ENCODE measurements around the gene PPIE. TPM values are rescaled to one million over a fixed set of nuclear protein-coding genes. Genes with fewer than 3 reads are reported as not detected.

PPIE gene
- polyA plus RNA-seq, 1 of the 3 experiments (the other 2 are of a cell fraction), result 78.4 TPM

DNA sequence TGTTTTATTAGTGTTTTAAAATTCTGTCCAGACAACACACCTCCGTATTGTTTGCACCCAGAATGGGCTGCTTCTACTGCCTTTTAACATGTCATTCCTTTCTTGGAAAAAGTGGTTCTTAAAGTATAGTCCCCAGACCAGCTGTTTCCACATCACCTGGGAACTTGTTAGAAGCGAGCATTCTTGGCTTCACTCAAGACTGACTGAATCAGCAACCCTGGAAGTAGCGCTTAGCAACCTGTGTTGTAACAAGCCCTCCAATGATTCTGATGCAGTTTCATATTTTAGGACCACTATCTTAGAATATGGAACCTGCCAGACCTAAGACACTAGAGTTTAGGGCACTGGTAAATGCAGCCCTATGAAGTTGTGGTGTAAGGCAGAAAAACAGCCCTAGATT, 6.0 kb upstream of the PPIE start:
- H3K27me3 ChIP-seq (ENCODE audit: insufficient read depth), result peaks cover 6% of the 10 kb centered on the region; the same call in 1 of the 2 replicates
- no peak overlapping the region for H3K4me3 ChIP-seq (ENCODE audit: low read depth in 2 of 2, low read length in 1 of 2)
- H3K36me3 ChIP-seq (replicated peaks in 1 of 2; ENCODE audit: control insufficient read depth in 1 of 2, insufficient read depth in 2 of 2, low read length in 1 of 2), result no peaks in the 10 kb centered on the region
- ChIA-PET CTCF (interaction anchor here (0.6 kb wide), 1 partner anchor 126 kb away, joined by 3 read pairs; no protein-coding TSS in a partner anchor), POLR2A (no interaction called here)
- no peak overlapping the region for H2AFZ ChIP-seq (ENCODE audit: low read depth)
- H3K4me2 ChIP-seq, result no peak overlapping the region
- H3K79me2 ChIP-seq (ENCODE audit: insufficient read depth), result no peaks in the 10 kb centered on the region
- no peaks in the 10 kb centered on the region for H3K9me2 ChIP-seq
- no peak for DNase-seq
- no peaks in the 10 kb centered on the region for H3K9me3 ChIP-seq
- no peaks in the 10 kb centered on the region for H4K20me1 ChIP-seq (ENCODE audit: insufficient read depth)
- 65% methylated on average over 3 of the region's 3 CpGs for WGBS (ENCODE audit: low lambda C conversion rate)
- no peaks in the 10 kb centered on the region for H3F3A ChIP-seq (replicated peaks; ENCODE audit: insufficient read depth)
- no peak overlapping the region for H3K27ac ChIP-seq (ENCODE audit: low read depth in 2 of 2, low read length in 1 of 2)
- H3K9ac ChIP-seq, result no peak overlapping the region
- no peak for TF ChIP-seq MXI1 (IDR thresholded peaks at IDR 0.05; ENCODE audit: low read depth, low read length)
- no peak for TF ChIP-seq RXRA (IDR thresholded peaks at IDR 0.05; ENCODE audit: borderline replicate concordance, low read depth)
- no peak for TF ChIP-seq ZBTB33 (IDR thresholded peaks at IDR 0.05; ENCODE audit: borderline replicate concordance, low read depth)
- TF ChIP-seq USF2 (IDR thresholded peaks at IDR 0.05; ENCODE audit: borderline replicate concordance, low read depth, low read length), result no peak
- TF ChIP-seq TAF1 (IDR thresholded peaks at IDR 0.05; ENCODE audit: borderline replicate concordance, low read depth, low read length), result no peak
- H3K4me1 ChIP-seq (ENCODE audit: control insufficient read depth in 1 of 2, insufficient read depth in 2 of 2, low read depth in 1 of 2, low read length in 1 of 2), result no peaks in the 10 kb centered on the region

DNA sequence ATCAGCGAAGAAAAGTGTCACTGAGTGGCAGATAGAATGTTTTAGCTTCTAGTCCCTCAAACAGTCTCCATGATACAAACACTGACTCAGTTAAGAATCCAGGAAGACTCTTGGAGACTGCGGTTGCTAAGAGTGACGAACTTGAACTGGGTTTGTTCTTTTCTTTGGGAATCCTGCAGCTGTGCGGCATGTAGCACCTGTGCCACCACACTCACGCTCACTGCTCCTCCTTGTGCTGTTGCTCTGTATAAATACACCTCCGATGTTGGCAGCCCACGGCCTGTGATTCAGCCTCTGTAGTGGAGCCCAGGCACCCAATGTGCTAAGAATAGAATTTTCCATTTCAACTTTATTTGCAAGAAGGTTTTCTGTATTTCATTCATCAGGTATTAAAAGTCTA, 5.5 kb upstream of the PPIE start:
- H3K4me2 ChIP-seq, result no peak overlapping the region
- H3K36me3 ChIP-seq (replicated peaks in 1 of 2; ENCODE audit: control insufficient read depth in 1 of 2, insufficient read depth in 2 of 2, low read length in 1 of 2), result no peaks in the 10 kb centered on the region
- H3K4me1 ChIP-seq (ENCODE audit: control insufficient read depth in 1 of 2, insufficient read depth in 2 of 2, low read depth in 1 of 2, low read length in 1 of 2), result no peaks in the 10 kb centered on the region
- no peak for TF ChIP-seq FOXJ3 (CRISPR knock-in tag; IDR thresholded peaks at IDR 0.05)
- no peak for TF ChIP-seq TAF1 (IDR thresholded peaks at IDR 0.05; ENCODE audit: borderline replicate concordance, low read depth, low read length)
- no peak for TF ChIP-seq FOXM1 (IDR thresholded peaks at IDR 0.05; ENCODE audit: low read depth)
- no peak for TF ChIP-seq MXI1 (IDR thresholded peaks at IDR 0.05; ENCODE audit: low read depth, low read length)
- no peak for TF ChIP-seq MEF2A (IDR thresholded peaks at IDR 0.05; ENCODE audit: borderline replicate concordance, low read depth)
- no peak for TF ChIP-seq JUND (IDR thresholded peaks at IDR 0.05)
- no peak for TF ChIP-seq RFX5 (IDR thresholded peaks at IDR 0.05; ENCODE audit: low read length)
- TF ChIP-seq NFIC (IDR thresholded peaks at IDR 0.05; ENCODE audit: borderline replicate concordance), result no peak
- TF ChIP-seq RXRA (IDR thresholded peaks at IDR 0.05; ENCODE audit: borderline replicate concordance, low read depth), result no peak
- TF ChIP-seq FOSL2 (IDR thresholded peaks at IDR 0.05; ENCODE audit: borderline replicate concordance, low read depth), result no peak
- no peak for TF ChIP-seq EP300 (IDR thresholded peaks at IDR 0.05; ENCODE audit: borderline replicate concordance in 1 of 2, low read depth in 1 of 2, low read length in 1 of 2)
- TF ChIP-seq NRF1 (IDR thresholded peaks at IDR 0.05; ENCODE audit: low read depth, low read length), result no peak
- TF ChIP-seq GABPA (IDR thresholded peaks at IDR 0.05; ENCODE audit: low read depth), result no peak
- no peak for TF ChIP-seq ELF1 (IDR thresholded peaks at IDR 0.05)
- no peak for TF ChIP-seq USF2 (IDR thresholded peaks at IDR 0.05; ENCODE audit: borderline replicate concordance, low read depth, low read length)
- no peak for TF ChIP-seq ZBTB33 (IDR thresholded peaks at IDR 0.05; ENCODE audit: borderline replicate concordance, low read depth)
- POLR2A ChIA-PET, result no interaction called here
- H4K20me1 ChIP-seq (ENCODE audit: insufficient read depth), result no peaks in the 10 kb centered on the region
- no peak overlapping the region for H3K4me3 ChIP-seq (ENCODE audit: low read depth in 2 of 2, low read length in 1 of 2)
- CTCF ChIA-PET, result interaction anchor here (0.6 kb wide), 1 partner anchor 127 kb away, joined by 3 read pairs; no protein-coding TSS in a partner anchor
- peaks cover 4% of the 10 kb centered on the region; the same call in 1 of the 2 replicates for H3K27me3 ChIP-seq (ENCODE audit: insufficient read depth)
- H3K9me2 ChIP-seq, result no peaks in the 10 kb centered on the region
- no peak overlapping the region for H3K9ac ChIP-seq
- no peaks in the 10 kb centered on the region for H3F3A ChIP-seq (replicated peaks; ENCODE audit: insufficient read depth)
- no peaks in the 10 kb centered on the region for H3K79me2 ChIP-seq (ENCODE audit: insufficient read depth)
- WGBS (ENCODE audit: low lambda C conversion rate), result 75% methylated on average over 7 of the region's 7 CpGs
- no peak overlapping the region for H3K27ac ChIP-seq (ENCODE audit: low read depth in 2 of 2, low read length in 1 of 2)
- no peak for DNase-seq
- H3K9me3 ChIP-seq, result no peaks in the 10 kb centered on the region
- no peak overlapping the region for H2AFZ ChIP-seq (ENCODE audit: low read depth)

All from SK-N-SH (cell line).